HG02885 (cell line): ENCODE measurements around the gene COL11A1.
"Not testable (repeated sequence)": the region's sequence is repeated elsewhere in the genome, so short reads cannot be mapped to it uniquely, and the experiment has no call there.

Source experiments
- ATAC-seq: cut with Tn5 transposase; IDR thresholded peaks from one replicate; pipeline ENCODE4 v1.9.1; 2021; ENCODE audit warnings: mild to moderate bottlenecking; ENCODE audit not compliant: unreplicated experiment, poor library complexity

Gene COL11A1

GRCh38 chr1:102842606-102843005 is 265.7 kb downstream of the COL11A1 start:
- ATAC-seq = no peak

- ATAC-seq = no peak
Observed at GRCh38 chr1:102840741-102841140, 267.6 kb downstream of the COL11A1 start.

- no peak for ATAC-seq
Observed at GRCh38 chr1:102838016-102838415, 270.3 kb downstream of the COL11A1 start.

- ATAC-seq = no peak
Observed at GRCh38 chr1:102837551-102837950, 270.8 kb downstream of the COL11A1 start.

- no peak for ATAC-seq
Observed at GRCh38 chr1:102836991-102837390, 271.3 kb downstream of the COL11A1 start.

GRCh38 chr1:102834688-102835320 is 273.5 kb downstream of the COL11A1 start:
- ATAC-seq = no peak

GRCh38 chr1:102833151-102833550 is 275.2 kb downstream of the COL11A1 start:
- no peak for ATAC-seq

- ATAC-seq = not testable (repeated sequence)
Observed at GRCh38 chr1:102826706-102827105, 281.6 kb downstream of the COL11A1 start.
